HEK293T (cell line): ENCODE data around the gene RBP5.

Experiments
- CTCF ChIA-PET: fragments of 350-600 bp; formaldehyde crosslinking; extraction: SDS; loops from one replicate; lab custom pipeline; 2021; ENCODE audit warnings: antibody characterized with exemption, inconsistent platforms; lab: Yijun Ruan, JAX
- POLR2A ChIA-PET: fragments of 350-600 bp; formaldehyde crosslinking; extraction: SDS; loops from one replicate; lab custom pipeline; 2020; ENCODE audit warnings: antibody characterized with exemption, inconsistent platforms; lab: Yijun Ruan, JAX
- DNase-seq: peaks from one replicate; pipeline ENCODE4 v3.0.0; 2012; ENCODE audit warnings: mixed read lengths; ENCODE audit errors: extremely low spot score
- ARNT ChIP-seq: fragments of 450-650 bp; IDR thresholded peaks from 2 replicates; pipeline ENCODE4 v1.6.1; 2017; ENCODE audit warnings: mild to moderate bottlenecking
- BHLHE40 ChIP-seq: fragments of 450-650 bp; IDR thresholded peaks from 2 replicates; pipeline ENCODE4 v1.6.1; 2016; ENCODE audit warnings: mild to moderate bottlenecking, moderate library complexity, borderline replicate concordance
- CTBP1 ChIP-seq: fragments of 450-650 bp; IDR thresholded peaks from 2 replicates; pipeline ENCODE4 v1.6.1; 2016; ENCODE audit warnings: borderline replicate concordance
- ELF4 ChIP-seq: fragments of 450-650 bp; IDR thresholded peaks from 2 replicates; pipeline ENCODE4 v1.6.1; 2017; ENCODE audit warnings: antibody characterized with exemption
- FOXA1 ChIP-seq: fragments of 450-650 bp; IDR thresholded peaks from 2 replicates; pipeline ENCODE4 v1.6.1; 2016; ENCODE audit warnings: mild to moderate bottlenecking
- FOXK2 ChIP-seq: fragments of 450-650 bp; IDR thresholded peaks from 2 replicates; pipeline ENCODE4 v1.6.1; 2016; ENCODE audit warnings: mild to moderate bottlenecking
- FOXM1 ChIP-seq: fragments of 450-650 bp; IDR thresholded peaks from 2 replicates; pipeline ENCODE4 v1.6.1; 2017; ENCODE audit warnings: mild to moderate bottlenecking, borderline replicate concordance
- HDGF ChIP-seq: fragments of 450-650 bp; IDR thresholded peaks from 2 replicates; pipeline ENCODE4 v1.6.1; 2017; ENCODE audit warnings: antibody characterized with exemption, borderline replicate concordance
- L3MBTL2 ChIP-seq: fragments of 450-650 bp; conservative IDR thresholded peaks from 2 replicates; pipeline ENCODE4 v1.6.1; 2016; ENCODE audit warnings: mild to moderate bottlenecking
- LEF1 ChIP-seq: fragments of 450-650 bp; IDR thresholded peaks from 2 replicates; pipeline ENCODE4 v1.6.1; 2017; ENCODE audit warnings: mild to moderate bottlenecking, borderline replicate concordance
- NFRKB ChIP-seq: fragments of 450-650 bp; IDR thresholded peaks from 2 replicates; pipeline ENCODE4 v1.6.1; 2016; ENCODE audit warnings: mild to moderate bottlenecking, moderate library complexity
- SP1 ChIP-seq: fragments of 450-650 bp; IDR thresholded peaks from 2 replicates; pipeline ENCODE4 v1.6.1; 2017
- SUZ12 ChIP-seq: fragments of 450-650 bp; IDR thresholded peaks from 2 replicates; pipeline ENCODE4 v1.6.1; 2016; ENCODE audit warnings: mild to moderate bottlenecking
- TARDBP ChIP-seq: fragments of 450-650 bp; IDR thresholded peaks from 2 replicates; pipeline ENCODE4 v1.6.1; 2016
- ZNF384 ChIP-seq: fragments of 450-650 bp; IDR thresholded peaks from 2 replicates; pipeline ENCODE4 v1.6.1; 2016
- TF ChIP-seq, protein P1 (sequence below): fragments of 450-650 bp; IDR thresholded peaks from 2 replicates; pipeline ENCODE4 v1.6.1; 2016

Gene RBP5

DNA sequence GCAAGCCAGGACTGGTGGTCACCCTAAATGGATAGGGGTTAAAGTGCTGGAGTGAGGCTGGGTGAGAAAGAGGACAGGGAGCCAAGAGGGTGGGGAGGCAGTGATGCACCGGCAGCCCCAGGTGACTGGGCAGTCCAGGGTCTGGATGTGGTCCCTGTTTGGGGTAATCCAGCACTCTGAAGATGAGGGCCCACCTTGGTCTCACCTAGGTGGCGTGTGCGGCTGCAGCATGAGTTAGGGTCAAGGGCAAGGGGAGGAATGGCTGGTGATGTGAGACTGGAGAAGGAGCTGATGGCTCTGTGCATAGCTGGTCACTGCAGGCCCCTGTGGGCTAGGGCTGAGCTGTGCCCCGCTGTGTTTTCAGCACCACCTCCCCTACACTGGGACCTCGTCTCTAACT is 18.0 kb downstream of the RBP5 start:
- CTCF ChIA-PET = interaction anchor here (2.1 kb wide), 1 partner anchor 149 kb away, joined by 7 read pairs; no protein-coding TSS in a partner anchor
- no peak for TF ChIP-seq FOXA1
- TF ChIP-seq, protein P1, sequence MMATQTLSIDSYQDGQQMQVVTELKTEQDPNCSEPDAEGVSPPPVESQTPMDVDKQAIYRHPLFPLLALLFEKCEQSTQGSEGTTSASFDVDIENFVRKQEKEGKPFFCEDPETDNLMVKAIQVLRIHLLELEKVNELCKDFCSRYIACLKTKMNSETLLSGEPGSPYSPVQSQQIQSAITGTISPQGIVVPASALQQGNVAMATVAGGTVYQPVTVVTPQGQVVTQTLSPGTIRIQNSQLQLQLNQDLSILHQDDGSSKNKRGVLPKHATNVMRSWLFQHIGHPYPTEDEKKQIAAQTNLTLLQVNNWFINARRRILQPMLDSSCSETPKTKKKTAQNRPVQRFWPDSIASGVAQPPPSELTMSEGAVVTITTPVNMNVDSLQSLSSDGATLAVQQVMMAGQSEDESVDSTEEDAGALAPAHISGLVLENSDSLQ = no peak
- TF ChIP-seq TARDBP = no peak
- no peak for TF ChIP-seq ARNT
- no peak for TF ChIP-seq SUZ12
- TF ChIP-seq FOXK2 = no peak
- TF ChIP-seq ZNF384 = no peak
- no peak for TF ChIP-seq BHLHE40
- TF ChIP-seq ELF4 = no peak
- TF ChIP-seq L3MBTL2 = no peak
- TF ChIP-seq FOXM1 = no peak
- no peak for TF ChIP-seq CTBP1
- no peak for TF ChIP-seq LEF1
- no peak for TF ChIP-seq HDGF
- TF ChIP-seq NFRKB = no peak
- TF ChIP-seq SP1 = no peak
- no peak for DNase-seq
- POLR2A ChIA-PET = interaction anchor here (4.5 kb wide), 1 partner anchor 167 kb away, joined by 46 read pairs; the partner anchor contains the start of genes C12orf57 and RNU7-1

DNA sequence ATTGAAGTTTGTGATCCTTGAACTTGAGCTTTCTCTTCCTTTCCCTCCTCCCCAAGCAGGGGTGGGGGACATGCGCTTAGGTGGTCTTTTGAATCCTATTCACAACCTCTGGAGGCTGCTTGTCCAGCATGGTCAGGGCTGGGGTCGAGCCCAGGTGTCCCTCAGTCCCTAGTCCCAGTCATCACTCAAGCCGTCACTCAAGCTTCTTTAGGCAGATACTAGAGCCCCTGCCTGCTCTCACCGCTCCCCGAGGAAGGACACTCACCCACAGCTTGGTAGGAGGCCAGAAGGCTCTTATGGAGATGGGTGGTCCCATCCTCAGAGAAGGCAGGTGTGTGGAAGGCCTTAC is 19.1 kb downstream of the RBP5 start:
- DNase-seq = no peak
- ChIA-PET CTCF (interaction anchor here (1.0 kb wide), 1 partner anchor 145 kb away, joined by 4 read pairs; no protein-coding TSS in a partner anchor), POLR2A (interaction anchor here (1.2 to 3.1 kb wide), 2 partner anchors 13 to 165 kb away, joined by 3 to 27 read pairs; partner anchors contain the start of genes C12orf57 and RNU7-1)
- TF ChIP-seq FOXK2 = no peak
- no peak for TF ChIP-seq BHLHE40
- no peak for TF ChIP-seq ZNF384
- no peak for TF ChIP-seq TARDBP
- TF ChIP-seq FOXA1 = no peak
- TF ChIP-seq, protein P1 = no peak
- TF ChIP-seq ARNT = no peak
- TF ChIP-seq LEF1 = no peak
- no peak for TF ChIP-seq L3MBTL2

DNA sequence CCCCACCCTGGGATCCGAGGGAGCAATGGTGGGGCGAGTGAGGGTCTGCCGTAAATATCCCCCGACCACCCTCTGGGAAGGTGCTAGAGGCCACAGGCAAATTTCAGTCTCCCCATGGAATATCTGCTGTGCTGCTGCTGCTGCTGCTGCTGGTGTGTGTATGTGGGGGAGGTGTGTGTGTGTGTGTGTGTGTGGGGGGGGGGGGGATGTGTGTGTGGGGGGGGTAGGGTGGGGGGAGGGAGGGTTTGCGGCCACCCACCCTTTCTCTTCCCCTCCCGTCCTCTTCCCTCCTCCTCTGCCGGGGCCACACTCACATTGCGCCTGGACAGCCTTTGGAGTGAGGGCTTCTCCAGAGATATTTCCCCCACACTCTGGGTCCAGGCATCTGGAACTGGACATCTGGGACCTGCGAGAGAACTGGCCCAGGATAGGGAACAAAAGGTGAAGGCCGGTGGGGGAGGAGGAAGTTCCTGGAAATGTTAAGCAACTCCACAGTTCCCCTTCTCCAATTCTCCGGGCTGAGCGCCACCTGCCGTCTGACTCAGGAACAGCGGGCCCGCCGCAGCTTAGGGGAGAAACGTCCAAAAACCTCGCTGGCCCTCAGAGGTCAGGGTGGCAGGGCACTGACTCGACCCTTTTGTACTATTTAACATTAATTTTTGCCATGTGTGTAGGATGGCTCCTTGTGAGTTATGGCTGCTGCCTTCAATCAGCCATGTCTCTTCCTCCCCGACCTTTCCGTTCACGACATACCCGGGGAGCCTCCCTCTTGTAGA is 19.7 kb downstream of the RBP5 start, which contains the start of gene C1RL:
C1RL (minus strand) TSS at position 419 of the 776 bp plus-strand sequence; CDS start at position 385, 34 bp downstream.
- POLR2A ChIA-PET = interaction anchor here (0.6 to 3.1 kb wide), 6 partner anchors 9 to 242 kb away, joined by 3 to 27 read pairs (median 4); partner anchors contain the start of genes C12orf57, RNU7-1 and TPI1

DNA sequence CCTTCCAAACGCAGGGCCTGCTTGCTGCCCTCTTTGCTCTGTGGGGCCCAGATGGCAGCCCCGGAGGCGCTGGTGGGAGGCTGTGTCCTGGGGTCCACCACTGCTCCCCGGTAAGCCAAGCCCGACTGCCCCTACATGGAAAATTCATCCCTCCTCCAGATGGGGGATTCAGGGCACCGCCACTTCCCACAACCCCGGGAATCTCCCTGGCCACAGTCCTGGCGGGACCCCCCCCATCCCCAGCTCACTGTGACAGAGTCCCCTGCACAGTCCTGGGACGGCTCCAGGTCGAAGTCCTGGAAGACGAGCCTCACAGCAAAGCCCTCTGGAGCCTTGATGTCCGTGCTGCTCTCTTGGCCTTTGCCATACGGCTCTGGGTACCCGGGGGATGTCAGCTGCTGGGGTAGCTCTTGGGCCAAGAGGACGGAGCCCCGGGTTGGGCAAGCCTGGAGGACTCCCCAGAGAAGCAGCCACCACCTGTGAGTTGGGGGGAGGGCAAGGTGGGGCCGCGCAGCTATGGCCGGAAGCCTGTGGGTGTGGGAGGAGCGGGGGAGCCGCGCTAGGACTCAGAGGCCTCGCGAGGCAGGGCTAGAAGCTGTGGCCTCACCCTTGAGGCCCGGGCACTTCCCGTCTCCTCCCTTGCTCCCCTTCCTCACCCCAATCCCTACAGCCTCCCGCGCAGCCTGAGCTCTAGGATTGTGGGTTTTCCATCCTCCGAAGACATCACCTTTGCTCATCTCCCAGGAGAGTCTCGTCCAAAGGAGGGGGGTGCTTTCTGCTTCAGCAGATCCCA is 20.5 kb downstream of the RBP5 start:
- CTCF ChIA-PET = interaction anchor here (0.5 to 1.0 kb wide), 6 partner anchors 17 to 734 kb away, joined by 3 to 5 read pairs (median 3); no protein-coding TSS in a partner anchor
- POLR2A ChIA-PET = interaction anchor here (0.6 to 3.1 kb wide), 6 partner anchors 8 to 257 kb away, joined by 3 to 27 read pairs (median 4); partner anchors contain the start of genes C12orf57, RNU7-1, TPI1 and USP5
- TF ChIP-seq HDGF (no peak), BHLHE40 (no peak), SUZ12 (no peak), ZNF384 (no peak), FOXA1 (no peak), ELF4 (no peak), LEF1 (no peak), CTBP1 (no peak), ARNT (no peak), L3MBTL2 (no peak), NFRKB (no peak), TARDBP (no peak), SP1 (no peak), FOXM1 (no peak), FOXK2 (no peak)
- TF ChIP-seq, protein P1 = no peak
- no peak for DNase-seq

More for the DNA sequence above, 19.7 kb downstream of the RBP5 start, which contains the start of gene C1RL:
- no peak for TF ChIP-seq L3MBTL2
- no peak for TF ChIP-seq CTBP1
- no peak for TF ChIP-seq NFRKB
- no peak for TF ChIP-seq HDGF
- no peak for TF ChIP-seq ELF4
- no peak for TF ChIP-seq FOXK2
- TF ChIP-seq, protein P1 = no peak
- no peak for TF ChIP-seq FOXA1
- TF ChIP-seq ARNT = no peak
- no peak for TF ChIP-seq ZNF384
- no peak for TF ChIP-seq FOXM1
- no peak for TF ChIP-seq BHLHE40
- no peak for TF ChIP-seq SUZ12
- TF ChIP-seq SP1 = no peak
- TF ChIP-seq LEF1 = no peak
- DNase-seq = peak; percentile 80
- CTCF ChIA-PET = interaction anchor here (0.6 to 1.0 kb wide), 5 partner anchors 16 to 144 kb away, joined by 3 to 5 read pairs (median 3); no protein-coding TSS in a partner anchor
